NCI-H345 (cell line): ENCODE results near the gene ZNF512.

Source experiments
- DNase-seq: peaks from one replicate; lab custom pipeline; 2025; lab: John Stamatoyannopoulos, UW

ZNF512 gene

DNA sequence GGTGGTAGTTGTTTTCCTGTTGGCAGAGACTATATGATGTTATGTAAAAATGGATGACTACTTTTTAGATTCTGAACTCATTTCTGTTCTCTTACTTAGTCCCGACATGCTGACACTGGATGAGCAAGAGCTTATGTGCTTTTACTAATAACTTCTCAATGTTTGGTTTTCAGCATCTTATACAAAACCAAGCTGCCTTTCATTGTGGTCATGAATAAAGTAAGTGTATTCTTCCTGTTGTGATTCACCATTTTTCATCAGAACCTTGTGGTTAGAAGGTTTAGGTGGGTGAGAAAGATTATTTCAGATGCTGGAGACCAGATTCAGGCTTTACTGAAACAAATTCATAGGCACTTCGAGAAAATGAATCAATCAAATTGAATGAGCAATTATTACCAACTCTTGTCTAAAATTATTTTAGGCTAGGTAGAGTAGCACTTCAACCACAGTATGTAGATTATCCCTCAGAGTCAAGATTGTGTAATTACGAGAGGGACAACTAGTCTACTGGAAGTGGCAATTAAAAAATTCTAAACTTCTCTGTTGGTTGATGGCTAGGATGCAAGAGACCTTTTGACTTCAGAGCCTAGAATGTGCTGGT, 55.3 kb downstream of the ZNF512 start:
- no peak for DNase-seq

DNA sequence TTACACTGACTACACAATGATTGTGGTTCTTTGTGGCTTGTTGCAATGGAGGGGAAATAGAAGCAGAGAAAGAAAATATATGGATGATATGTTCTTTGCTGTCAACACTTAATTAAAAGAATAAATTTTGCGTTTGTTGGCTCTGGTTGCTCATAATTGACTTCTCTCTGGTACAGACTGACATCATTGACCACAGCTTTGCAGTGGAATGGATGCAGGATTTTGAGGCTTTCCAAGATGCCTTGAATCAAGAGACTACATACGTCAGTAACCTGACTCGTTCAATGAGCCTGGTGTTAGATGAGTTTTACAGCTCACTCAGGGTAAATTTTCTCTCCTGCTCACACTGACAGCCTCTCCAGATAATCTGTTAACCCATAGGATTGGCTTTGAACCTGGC, 55.9 kb downstream of the ZNF512 start:
- no peak for DNase-seq

DNA sequence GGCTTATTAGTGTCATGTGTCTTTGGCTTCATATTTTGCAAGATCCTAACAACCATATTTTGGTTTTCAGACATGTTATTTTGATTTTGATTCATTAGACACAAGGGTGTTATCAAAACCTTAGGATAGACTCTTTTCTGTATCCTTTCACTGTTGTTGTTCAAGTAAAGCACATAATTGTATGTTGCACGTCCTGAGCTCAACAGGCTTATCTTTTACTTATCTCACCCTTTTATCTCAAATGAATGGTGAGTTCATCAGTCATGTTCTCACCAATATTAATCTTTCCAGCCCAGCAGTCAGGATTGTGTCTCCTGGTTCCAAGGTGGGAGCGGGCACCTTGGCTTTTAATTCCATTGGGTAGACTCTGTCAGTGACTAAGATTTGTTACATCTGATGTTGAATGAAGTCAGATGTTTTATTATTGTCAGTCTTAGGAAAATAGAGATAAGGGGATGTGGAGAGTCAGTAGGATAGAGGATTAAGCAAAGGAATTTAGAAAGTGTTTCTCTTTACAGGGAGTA, 57.9 kb downstream of the ZNF512 start:
- no peak for DNase-seq

DNA sequence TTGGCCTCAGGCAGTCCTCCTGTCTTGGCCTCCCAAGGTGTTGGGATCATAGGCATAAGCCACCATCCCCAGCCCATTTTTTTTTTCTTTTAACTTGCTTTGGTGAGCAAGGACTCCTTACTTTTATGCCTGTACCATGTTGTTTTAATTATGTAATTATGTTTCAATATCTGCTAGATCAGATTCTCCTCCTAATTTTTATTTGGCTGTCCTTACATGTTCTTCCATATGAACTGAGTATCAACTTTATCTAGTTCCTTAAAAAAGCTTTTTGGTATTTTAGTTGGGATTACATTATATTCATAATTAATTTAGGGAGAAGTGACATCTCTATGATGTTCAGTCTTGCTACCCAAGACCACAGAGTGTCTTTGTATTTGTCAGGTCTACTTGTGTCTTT, 62.4 kb downstream of the ZNF512 start:
- DNase-seq, result no peak

DNA sequence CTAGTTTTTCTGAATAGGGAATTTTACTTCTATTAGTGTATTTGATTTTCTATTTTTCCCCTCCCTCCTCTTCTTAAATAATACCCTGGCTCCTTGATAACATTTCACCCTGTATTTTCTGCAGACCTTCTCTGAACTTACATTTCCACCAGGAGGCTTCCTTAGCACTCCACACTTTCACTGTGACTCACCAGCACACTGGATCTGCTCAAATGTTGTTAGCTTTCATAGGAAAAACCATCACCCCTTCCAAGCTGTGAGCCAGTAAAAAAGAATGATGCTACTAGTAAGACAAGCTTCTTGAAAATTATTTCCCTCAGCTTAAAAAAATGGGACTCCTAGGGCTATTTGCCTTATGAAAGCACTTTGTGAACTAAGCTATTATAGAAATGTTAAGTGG, 64.4 kb downstream of the ZNF512 start:
- DNase-seq, result no peak

DNA sequence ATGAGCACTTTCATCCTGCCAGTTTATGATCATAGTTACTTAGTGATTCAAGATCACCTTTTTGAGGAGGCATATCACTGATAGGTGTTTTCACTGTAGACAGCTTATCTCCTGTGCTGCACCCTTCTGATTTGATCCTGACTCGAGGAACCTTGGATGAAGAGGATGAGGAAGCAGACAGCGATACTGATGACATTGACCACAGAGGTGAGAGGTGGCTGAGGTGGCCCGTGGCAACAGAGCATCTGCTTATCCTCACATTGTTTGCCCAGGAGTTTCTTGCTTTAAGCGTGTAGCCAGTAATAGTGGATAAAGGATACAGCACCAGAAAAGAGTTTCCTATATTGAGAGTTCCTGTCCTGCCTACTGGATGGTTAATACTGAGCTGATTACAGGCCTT, 64.9 kb downstream of the ZNF512 start:
- no peak for DNase-seq

DNA sequence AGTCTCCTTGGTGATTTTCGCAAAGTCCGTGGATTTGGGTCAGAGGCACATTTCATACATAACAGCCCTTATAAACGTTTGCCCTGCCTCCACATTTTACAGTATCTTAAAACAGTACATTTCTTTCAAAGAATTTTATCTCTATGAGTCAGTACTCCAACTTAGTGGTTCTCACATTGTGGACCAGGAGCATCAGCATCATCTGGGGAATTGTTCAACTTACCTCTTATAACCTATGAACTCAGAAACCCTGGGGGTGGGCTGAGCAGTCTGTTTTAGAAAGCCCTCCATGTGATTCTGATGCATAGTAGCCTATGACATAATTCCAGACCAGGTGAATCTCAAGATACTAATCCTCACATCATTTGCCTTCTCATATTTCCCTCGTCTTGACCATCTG, 68.2 kb downstream of the ZNF512 start:
- no peak for DNase-seq

DNA sequence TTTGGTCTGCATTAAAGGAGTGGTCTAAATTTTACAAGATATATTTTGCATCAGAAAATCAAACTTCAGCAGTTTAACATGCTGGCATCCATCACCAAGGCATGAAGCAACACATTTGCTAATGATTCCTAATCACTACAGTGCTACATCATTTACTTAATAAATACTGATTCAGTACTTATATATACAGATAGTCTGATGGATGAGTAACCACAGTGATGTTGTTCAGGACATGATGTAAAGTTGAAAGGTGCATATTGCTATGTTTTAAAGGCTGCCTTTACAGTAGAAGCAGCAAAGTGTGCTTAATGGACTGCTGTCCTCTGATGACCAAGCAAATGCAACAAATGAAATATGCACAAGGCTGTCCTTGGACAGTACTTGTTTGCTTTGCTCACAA, 69.5 kb downstream of the ZNF512 start:
- DNase-seq, result no peak

DNA sequence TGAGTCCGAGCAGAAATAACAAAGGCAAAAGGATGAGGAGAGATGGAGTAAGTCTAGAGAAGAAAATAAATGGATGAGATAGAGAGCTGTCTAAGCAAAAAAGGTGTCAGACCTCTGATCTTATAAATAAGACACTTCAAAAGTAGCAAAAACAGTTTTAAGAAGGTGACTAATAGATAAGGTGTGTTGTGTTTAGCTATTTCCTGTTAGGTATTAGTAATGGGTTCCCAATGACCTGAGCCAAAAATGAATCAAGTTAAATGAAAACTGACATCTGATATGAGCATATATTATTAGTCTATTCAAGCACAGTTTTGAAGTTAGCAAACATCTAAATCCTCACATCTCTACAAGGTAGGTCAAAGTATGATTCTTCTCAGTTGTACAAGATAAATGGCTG, 69.9 kb downstream of the ZNF512 start:
- DNase-seq, result no peak

DNA sequence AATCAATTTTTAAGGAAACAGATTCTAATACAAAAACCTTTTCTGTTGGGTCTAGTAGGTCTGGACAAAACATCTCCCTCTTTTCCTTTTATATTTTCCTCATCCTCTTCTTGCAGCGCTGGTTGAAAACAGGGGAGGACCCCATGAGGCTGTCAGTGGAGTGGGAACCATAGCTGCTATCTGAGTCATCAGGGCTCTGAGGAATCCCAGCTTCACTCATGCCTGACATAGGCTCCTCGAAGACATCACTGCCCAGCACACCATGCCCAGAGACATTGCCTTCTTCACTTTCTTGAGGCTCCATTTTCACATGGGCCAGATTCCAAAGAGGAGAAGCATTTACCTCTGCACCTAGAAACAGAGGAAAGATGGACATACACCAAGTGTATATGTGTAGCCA, 70.6 kb downstream of the ZNF512 start:
- DNase-seq, result no peak

DNA sequence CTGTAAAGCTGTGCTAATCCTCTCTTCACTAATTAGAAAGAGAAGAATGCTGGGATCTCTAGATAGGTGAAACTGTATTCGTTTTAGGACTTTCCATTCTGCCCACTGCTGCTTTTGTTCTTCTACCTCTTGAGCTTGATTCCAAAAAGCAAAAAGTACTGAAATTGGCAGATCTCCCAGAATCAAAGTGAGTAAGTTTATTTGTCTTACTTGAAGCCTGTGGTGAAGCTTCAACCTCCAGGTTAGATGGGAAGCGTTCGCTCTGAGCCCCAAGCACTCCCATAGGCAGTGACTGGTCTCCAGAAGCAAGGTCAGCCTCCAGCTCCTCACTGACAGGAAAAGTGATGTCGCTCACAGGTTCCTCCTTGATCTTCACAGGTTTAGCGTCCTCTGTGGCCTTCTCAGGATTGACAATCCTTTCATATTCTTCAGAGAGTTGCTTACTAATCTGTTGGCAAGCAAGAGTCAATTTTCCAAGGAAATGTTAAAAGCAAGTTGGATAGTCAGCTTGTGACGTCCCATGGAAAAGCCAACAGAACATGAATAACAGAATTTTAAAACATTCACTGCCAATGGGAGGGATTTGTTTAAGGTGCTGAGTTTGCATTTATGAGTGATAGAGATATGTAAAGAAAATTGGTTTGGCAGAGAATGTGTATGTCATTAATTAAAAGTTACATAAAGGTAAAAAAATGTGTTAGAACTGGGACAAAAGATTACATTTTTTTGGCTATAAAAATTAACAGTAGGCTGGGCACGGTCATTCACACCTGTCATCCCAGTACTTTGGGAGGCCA, 72.5 kb downstream of the ZNF512 start:
- peak; percentile 8 for DNase-seq

DNA sequence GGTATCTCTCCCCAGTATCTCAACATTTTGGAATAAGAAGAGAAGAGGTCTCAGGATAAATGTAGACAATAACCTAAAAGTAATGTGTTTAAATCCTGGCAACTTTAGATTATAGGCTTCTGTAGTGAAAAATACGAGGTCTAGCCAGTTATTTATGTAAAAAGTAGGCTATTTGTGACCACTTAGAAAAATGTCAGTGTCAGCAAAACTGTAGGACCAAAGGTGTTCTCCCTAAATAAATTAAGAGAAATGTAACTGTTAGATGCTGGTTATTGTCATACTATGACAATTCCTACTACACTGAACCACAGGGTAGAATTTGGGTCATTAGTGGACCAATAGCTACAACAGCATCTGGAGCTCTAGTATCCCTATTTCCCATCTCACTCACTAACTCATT, 78.5 kb downstream of the ZNF512 start:
- no peak for DNase-seq

DNA sequence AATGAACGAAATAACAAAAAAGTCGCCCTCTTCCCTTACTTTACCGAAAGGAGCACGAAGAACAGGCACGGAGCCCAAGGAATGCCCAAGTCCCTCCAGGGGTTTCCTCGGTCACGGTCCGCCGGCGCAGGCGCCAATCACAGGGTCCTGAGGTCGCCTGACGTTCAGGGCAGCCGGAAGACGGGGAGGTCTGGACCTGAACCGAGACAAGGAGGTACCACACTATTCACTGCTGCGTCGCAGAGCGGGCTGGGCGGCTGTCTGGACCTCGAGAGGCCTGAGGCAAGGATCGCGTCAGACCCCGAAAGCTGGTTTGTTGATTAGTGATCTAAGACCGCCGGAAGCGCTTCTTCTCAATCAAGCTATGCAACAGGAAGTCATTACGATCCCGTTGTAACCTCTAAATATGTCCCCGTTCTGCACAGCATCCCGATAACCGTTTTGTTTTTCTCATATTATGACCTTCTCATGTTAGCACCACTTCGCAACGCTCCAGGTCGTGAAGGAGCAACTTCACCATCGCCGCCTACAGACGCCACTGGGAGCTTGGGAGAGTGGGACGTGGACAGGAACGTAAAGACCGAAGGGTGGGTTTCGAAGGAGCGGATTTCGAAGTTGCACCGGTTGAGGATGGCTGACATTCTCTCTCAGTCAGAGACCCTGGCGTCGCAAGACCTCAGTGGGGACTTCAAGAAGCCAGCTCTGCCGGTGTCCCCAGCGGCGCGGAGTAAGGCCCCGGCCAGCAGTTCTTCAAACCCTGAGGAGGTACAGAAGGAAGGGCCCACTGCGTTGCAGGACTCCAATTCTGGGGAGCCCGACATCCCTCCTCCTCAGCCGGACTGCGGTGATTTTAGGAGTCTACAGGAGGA, 80.7 kb downstream of the ZNF512 start, which contains the start of the genes SLC4A1AP and SUPT7L:
Gene SLC4A1AP, plus strand, starts transcription at position 605 of the 869 bp plus-strand sequence. Its CDS starts 26 bp downstream, at position 631.
Gene SUPT7L, minus strand, starts transcription at position 330 of the 869 bp plus-strand sequence. CDS start 1,422 bp downstream, outside the sequence.
- DNase-seq, result peak; percentile 91

DNA sequence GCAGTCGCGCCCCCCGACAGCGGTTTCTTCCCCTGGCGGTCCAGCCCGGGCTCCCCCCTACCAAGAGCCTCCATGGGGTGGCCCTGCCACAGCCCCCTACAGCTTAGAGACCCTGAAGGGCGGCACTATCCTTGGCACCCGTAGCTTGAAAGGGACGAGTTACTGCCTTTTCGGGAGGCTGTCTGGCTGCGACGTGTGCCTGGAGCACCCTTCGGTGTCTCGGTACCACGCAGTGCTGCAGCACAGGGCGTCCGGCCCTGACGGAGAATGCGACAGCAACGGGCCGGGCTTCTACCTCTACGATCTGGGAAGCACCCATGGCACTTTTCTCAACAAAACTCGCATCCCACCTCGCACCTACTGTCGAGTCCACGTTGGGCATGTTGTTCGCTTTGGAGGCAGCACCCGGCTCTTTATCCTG, 81.3 kb downstream of the ZNF512 start:
- DNase-seq, result peak; percentile 28

DNA sequence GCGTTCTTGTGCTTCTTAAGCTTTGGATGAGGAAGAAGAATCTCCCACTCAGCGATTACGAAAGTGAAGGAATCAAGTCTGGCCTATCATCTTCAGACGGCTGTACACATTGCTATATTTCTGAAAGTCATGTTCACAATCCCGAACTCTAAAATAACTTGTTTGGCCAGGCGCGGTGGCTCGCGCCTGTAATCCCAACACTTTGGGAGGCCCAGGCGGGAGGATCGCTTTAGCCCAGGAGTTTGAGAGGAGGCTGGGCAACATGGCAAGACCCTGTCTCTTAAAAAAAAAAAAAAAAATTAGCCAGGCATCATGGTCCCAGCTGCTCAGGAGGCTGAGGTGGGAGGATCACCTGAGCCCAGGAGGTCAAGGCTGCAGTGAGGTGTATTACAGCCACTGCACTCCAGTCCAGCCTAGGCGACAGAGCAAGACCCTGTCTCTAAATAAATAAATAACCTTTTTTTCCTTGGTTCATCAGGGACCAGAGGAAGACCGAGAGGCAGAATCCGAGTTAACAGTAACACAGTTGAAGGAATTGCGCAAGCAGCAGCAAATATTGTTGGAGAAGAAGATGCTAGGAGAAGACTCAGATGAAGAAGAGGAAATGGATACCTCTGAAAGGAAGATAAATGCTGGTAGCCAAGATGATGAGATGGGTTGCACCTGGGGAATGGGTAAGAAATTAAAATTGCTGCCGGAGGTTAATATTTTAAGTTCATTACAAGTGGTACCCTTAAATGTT, 82.0 kb downstream of the ZNF512 start:
- DNase-seq, result no peak

DNA sequence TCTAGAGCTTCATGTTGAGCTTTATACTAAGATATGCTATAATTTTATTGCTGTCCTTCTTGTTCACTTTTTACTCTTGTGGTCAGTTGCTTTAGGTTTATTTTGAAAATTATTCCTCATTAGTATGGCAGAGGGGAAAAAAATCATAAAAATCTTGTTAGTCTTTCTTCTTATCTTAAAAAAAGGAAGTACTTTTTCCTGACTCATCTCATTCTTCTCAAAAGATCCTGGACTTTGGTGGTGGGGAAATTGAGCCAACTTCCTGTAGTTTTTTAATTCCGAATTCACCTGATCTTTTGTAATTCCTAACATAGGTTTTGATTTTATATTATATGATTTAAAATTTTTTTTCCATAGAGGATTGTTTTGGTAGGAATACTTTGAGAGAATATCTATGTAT, 84.6 kb downstream of the ZNF512 start:
- DNase-seq, result no peak

DNA sequence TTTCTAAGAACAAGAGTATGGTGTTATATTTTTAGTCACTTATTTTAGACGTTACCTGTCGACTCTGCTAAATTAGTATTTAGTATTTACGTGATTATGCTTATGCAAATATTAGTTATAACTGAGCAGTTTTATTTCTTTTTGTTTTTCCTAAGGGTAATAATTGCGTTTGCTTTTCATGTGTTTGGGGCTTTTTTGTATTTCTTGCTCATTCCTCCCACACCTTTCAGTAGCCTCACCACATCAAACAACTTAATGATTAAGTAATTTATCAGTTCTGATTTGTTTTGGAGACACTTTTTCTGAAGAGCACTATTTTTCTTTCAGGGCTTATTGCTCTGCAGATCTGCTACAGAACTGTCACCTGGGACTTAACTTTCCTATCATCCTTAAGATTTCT, 88.4 kb downstream of the ZNF512 start:
- DNase-seq, result no peak
